CD14-positive monocyte (primary cell): ENCODE data around the gene IPPK. TPM values are rescaled to one million over a fixed set of nuclear protein-coding genes. Genes with fewer than 3 reads are reported as not detected.
A peak's percentile ranks its signal among the peaks of the same experiment; 100 is the strongest.

Experiments
- DNase-seq, 3 donors: peaks; one replicate each; pipeline ENCODE4 v3.0.0-alpha.2; 2011 to 2022
- H2AFZ ChIP-seq: 2 replicates; pipeline ENCODE4 v1.6.0; 2012; ENCODE audit warnings: mild to moderate bottlenecking, low read depth, low read length, inconsistent platforms; ENCODE audit not compliant: insufficient read depth, poor library complexity, severe bottlenecking
- H3K27ac ChIP-seq, 2 donors: 1 replicate in 1 of 2; 2 replicates in 1 of 2; pipeline ENCODE4 v1.5.1; 2012 to 2013; ENCODE audit warnings: low read length in 2 of 2, control low read depth in 1 of 2, inconsistent platforms in 1 of 2, low read depth in 1 of 2, mild to moderate bottlenecking in 1 of 2
- H3K27me3 ChIP-seq, 2 donors: one replicate each; pipeline versions ENCODE4 v1.6.0 to v1.6.1; 2011 to 2013; ENCODE audit warnings: low read length in 2 of 2; ENCODE audit not compliant: control insufficient read depth in 2 of 2, insufficient read depth in 2 of 2
- H3K36me3 ChIP-seq, 2 donors: replicated peaks in 1 of 2; 1 replicate in 1 of 2; 2 replicates in 1 of 2; pipeline versions ENCODE4 v1.5.1 to v1.6.1; 2012 to 2013; ENCODE audit warnings: low read length in 2 of 2, control low read depth in 1 of 2, inconsistent platforms in 1 of 2, mild to moderate bottlenecking in 1 of 2; ENCODE audit not compliant: insufficient read depth in 2 of 2, control insufficient read depth in 1 of 2
- H3K4me1 ChIP-seq, 2 donors: 1 replicate in 1 of 2; 2 replicates in 1 of 2; pipeline versions ENCODE4 v1.5.1 to v1.6.1; 2012 to 2013; ENCODE audit warnings: low read length in 2 of 2, control low read depth in 1 of 2, inconsistent platforms in 1 of 2, mild to moderate bottlenecking in 1 of 2, moderate library complexity in 1 of 2; ENCODE audit not compliant: insufficient read depth in 2 of 2, control insufficient read depth in 1 of 2
- H3K4me2 ChIP-seq: replicated peaks from 2 replicates; pipeline ENCODE3; 2012; ENCODE audit warnings: low read length, moderate library complexity, mild to moderate bottlenecking; ENCODE audit not compliant: poor library complexity, severe bottlenecking; ENCODE audit errors: extremely low read depth
- H3K4me3 ChIP-seq, 3 experiments: fragments of 200-600 bp in 1 of 3; sonication (generic) in 1 of 3; replicated peaks in 1 of 3; 1 replicate in 2 of 3; 2 replicates in 1 of 3; pipeline ENCODE4 v1.5.1; 2011 to 2013; ENCODE audit warnings: low read length in 3 of 3, mild to moderate bottlenecking in 3 of 3, control low read depth in 2 of 3, low read depth in 2 of 3, inconsistent platforms in 1 of 3, moderate library complexity in 1 of 3
- H3K79me2 ChIP-seq: 2 replicates; pipeline ENCODE4 v1.6.0; 2012; ENCODE audit warnings: mild to moderate bottlenecking, control low read depth, inconsistent platforms, low read length, moderate library complexity; ENCODE audit not compliant: insufficient read depth
- H3K9ac ChIP-seq: 2 replicates; pipeline ENCODE4 v1.6.0; 2017; ENCODE audit warnings: low read length, mild to moderate bottlenecking; ENCODE audit not compliant: insufficient read depth, poor library complexity, severe bottlenecking
- H3K9me3 ChIP-seq, 2 donors: replicated peaks in 1 of 2; 1 replicate in 1 of 2; 2 replicates in 1 of 2; pipeline versions ENCODE4 v1.5.1 to v1.6.1; 2012 to 2013; ENCODE audit warnings: low read length in 2 of 2, control low read depth in 1 of 2; ENCODE audit not compliant: control insufficient read depth in 1 of 2, insufficient read depth in 1 of 2
- H4K20me1 ChIP-seq: 2 replicates; pipeline ENCODE4 v1.6.0; 2012; ENCODE audit warnings: mild to moderate bottlenecking, low read length, control low read depth, moderate library complexity; ENCODE audit not compliant: insufficient read depth
- H3K27ac Mint-ChIP-seq, 7 donors: one replicate each; pipeline ENCODE4 v1.8.0; 2020; ENCODE audit warnings: mild to moderate bottlenecking in 7 of 7, mixed read lengths in 7 of 7, moderate library complexity in 6 of 7, inconsistent platforms in 2 of 7
- H3K27me3 Mint-ChIP-seq, 3 donors: one replicate each; pipeline ENCODE4 v1.8.0; 2021 to 2022; ENCODE audit warnings: low read depth in 3 of 3, mild to moderate bottlenecking in 3 of 3, mixed read lengths in 3 of 3, moderate library complexity in 3 of 3, inconsistent platforms in 1 of 3
- H3K36me3 Mint-ChIP-seq, 2 donors: one replicate each; pipeline ENCODE4 v1.8.0; 2020; ENCODE audit warnings: mixed read lengths in 2 of 2, inconsistent platforms in 1 of 2, mild to moderate bottlenecking in 1 of 2
- H3K4me1 Mint-ChIP-seq: one replicate; pipeline ENCODE4 v1.8.0; 2020; ENCODE audit warnings: mild to moderate bottlenecking, mixed read lengths
- H3K4me3 Mint-ChIP-seq, 2 donors: one replicate each; pipeline ENCODE4 v1.8.0; 2020; ENCODE audit warnings: mild to moderate bottlenecking in 2 of 2, mixed read lengths in 2 of 2, moderate library complexity in 1 of 2
- H3K9me3 Mint-ChIP-seq, 7 donors: one replicate each; pipeline ENCODE4 v1.8.0; 2020 to 2022; ENCODE audit warnings: mixed read lengths in 7 of 7, mild to moderate bottlenecking in 6 of 7, moderate library complexity in 6 of 7, inconsistent platforms in 2 of 7
- CTCF ChIP-seq: fragments of 200-600 bp; IDR thresholded peaks from one replicate; pipeline ENCODE4 v1.8.0; 2022; ENCODE audit warnings: antibody characterized with exemption, mild to moderate bottlenecking
- WGBS: methylation state at CpG from one replicate; pipeline ENCODE4 v1.1.5; 2013; ENCODE audit warnings: missing lambda C conversion rate; ENCODE audit not compliant: insufficient coverage; 5-methylcytosine and 5-hydroxymethylcytosine counted together
- intact Hi-C, 2 donors: fragments of 100-400 bp; cut with micrococcal nuclease; formaldehyde crosslinking; loops; one replicate each; pipeline versions ENCODE4 v1.15.0 to v1.15.1; 2023
- polyA plus RNA-seq, 3 donors: library from polyadenylated mRNA; depleted of rRNA in 1 of 3; unstranded in 2 of 3; stranded (reverse) in 1 of 3; fragments of 300-500 nt in 2 of 3; fragments of >200 nt in 1 of 3; fragmentation: Illumina TruSeq in 2 of 3; gene quantifications; 1 replicate in 2 of 3; 2 replicates in 1 of 3; pipeline ENCODE4 v1.2.3, GENCODE V29; 2012 to 2021

IPPK gene
- polyA plus RNA-seq, 3 donors, result 1.9 to 11.6 (median 3.2) TPM

- peak overlapping the region in 1 of 3 experiments; percentile 8 for H3K4me3 ChIP-seq
- H3K27ac Mint-ChIP-seq, result peak overlapping the region in 4 of 7 donors; percentile 23 to 87 (median 75)
Observed at GRCh38 chr9:92590377-92590776, 79.6 kb downstream of the IPPK start.

GRCh38 chr9:92589923-92590322, 80.0 kb downstream of the IPPK start:
- H3K27me3 ChIP-seq, result no peaks in the 10 kb centered on the region
- H3K27me3 Mint-ChIP-seq, result peaks cover 0 to 4% (median 0%) of the 10 kb centered on the region in 3 donors
- no peak for TF ChIP-seq CTCF
- peak overlapping the region in 1 of 2 donors; percentile 67 for H3K27ac ChIP-seq
- H3K4me1 ChIP-seq, result peaks cover 16 to 22% of the 10 kb centered on the region in 2 donors
- no peaks in the 10 kb centered on the region for H3K79me2 ChIP-seq
- H3K36me3 ChIP-seq, result no peaks in the 10 kb centered on the region
- no peak overlapping the region for H3K9ac ChIP-seq
- H3K4me3 ChIP-seq, result peak overlapping the region in 1 of 3 experiments; percentile 8
- WGBS, result no CpG with 5 or more reads among the region's 1 CpG
- H3K27ac Mint-ChIP-seq, result peak overlapping the region in 4 of 7 donors; percentile 23 to 87 (median 78)
- intact Hi-C loops, result no loop called here
- H3K9me3 Mint-ChIP-seq, result peaks cover 10 to 19% (median 15%) of the 10 kb centered on the region in 7 donors
- H3K4me1 Mint-ChIP-seq, result peaks cover 37% of the 10 kb centered on the region
- H3K36me3 Mint-ChIP-seq, result peaks cover 6 to 15% of the 10 kb centered on the region in 2 donors
- H4K20me1 ChIP-seq, result no peaks in the 10 kb centered on the region
- DNase-seq, result no peak
- H3K4me3 Mint-ChIP-seq, result no peak overlapping the region
- peak overlapping the region; percentile 21 for H2AFZ ChIP-seq
- H3K9me3 ChIP-seq, result peaks cover 8 to 18% of the 10 kb centered on the region in 2 donors
- peak overlapping the region; percentile 63 for H3K4me2 ChIP-seq

More at GRCh38 chr9:92590377-92590776, 79.6 kb downstream of the IPPK start:
- intact Hi-C loops, result no loop called here
- Histone ChIP-seq H4K20me1 (no peaks in the 10 kb centered on the region), H3K27me3 (no peaks in the 10 kb centered on the region), H3K27ac (peak overlapping the region in 1 of 2 donors; percentile 67), H3K4me2 (peak overlapping the region; percentile 63), H3K36me3 (no peaks in the 10 kb centered on the region), H2AFZ (peak overlapping the region; percentile 21), H3K9me3 (peaks cover 8 to 18% of the 10 kb centered on the region in 2 donors), H3K9ac (no peak overlapping the region), H3K4me1 (peaks cover 16 to 22% of the 10 kb centered on the region in 2 donors), H3K79me2 (no peaks in the 10 kb centered on the region)
- Mint-ChIP-seq H3K4me1 (peaks cover 37% of the 10 kb centered on the region), H3K9me3 (peaks cover 10 to 19% (median 15%) of the 10 kb centered on the region in 7 donors), H3K4me3 (peak overlapping the region in 1 of 2 donors; percentile 29), H3K36me3 (peaks cover 6 to 15% of the 10 kb centered on the region in 2 donors), H3K27me3 (peaks cover 0 to 4% (median 0%) of the 10 kb centered on the region in 3 donors)
- TF ChIP-seq CTCF, result no peak
- WGBS, result 5% methylated on average over 3 of the region's 3 CpGs
- peak in 2 of 3 donors; percentile 8 to 13 for DNase-seq
